ENCODE results near the gene DEPDC1.

GRCh38 chr1:68503085-68503484 is 6.2 kb upstream of the DEPDC1 start:
- TF ChIP-seq CTCF (IDR thresholded peaks at IDR 0.05) (no peak), EZH2 (IDR thresholded peaks at IDR 0.05; ENCODE audit: borderline replicate concordance, insufficient read depth, low read depth, low read length, poor library complexity, severe bottlenecking) (no peak)
